HG03565 (cell line): ENCODE results near the gene E2F1.
"Not testable (repeated sequence)": the region's sequence is repeated elsewhere in the genome, so short reads cannot be mapped to it uniquely, and the experiment has no call there.

ENCODE experiments used
- ATAC-seq: cut with Tn5 transposase; IDR thresholded peaks from one replicate; pipeline ENCODE4 v1.9.1; 2021; ENCODE audit warnings: mild to moderate bottlenecking, moderate library complexity; ENCODE audit not compliant: unreplicated experiment

Gene E2F1

GRCh38 chr20:33711446-33711738 is 25.2 kb upstream of the E2F1 start:
- ATAC-seq = no peak

- ATAC-seq = no peak
These were observed 24.7 kb upstream of the E2F1 start for GRCh38 chr20:33710681-33711445.

- no peak for ATAC-seq
These were observed 23.8 kb upstream of the E2F1 start for GRCh38 chr20:33709905-33710541.

DNA sequence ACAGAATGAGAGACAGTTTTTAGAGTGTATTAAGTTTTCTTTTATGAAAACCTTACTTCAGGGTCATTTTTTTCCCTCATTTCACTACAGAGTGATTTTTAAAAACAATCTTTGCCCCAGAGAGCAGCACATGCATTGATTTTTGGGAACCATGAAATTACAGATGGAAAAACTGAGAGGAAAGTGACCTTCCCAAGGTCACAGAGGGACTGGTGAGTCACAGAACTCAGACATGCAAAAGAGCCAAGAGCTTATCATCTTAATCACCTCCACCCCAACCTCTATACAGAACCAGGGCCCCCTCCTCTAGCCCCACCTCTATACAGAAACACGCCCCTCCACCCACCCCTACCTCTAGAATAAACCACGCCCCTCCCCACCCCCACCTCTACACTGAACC is 23.2 kb upstream of the E2F1 start:
- ATAC-seq = no peak

DNA sequence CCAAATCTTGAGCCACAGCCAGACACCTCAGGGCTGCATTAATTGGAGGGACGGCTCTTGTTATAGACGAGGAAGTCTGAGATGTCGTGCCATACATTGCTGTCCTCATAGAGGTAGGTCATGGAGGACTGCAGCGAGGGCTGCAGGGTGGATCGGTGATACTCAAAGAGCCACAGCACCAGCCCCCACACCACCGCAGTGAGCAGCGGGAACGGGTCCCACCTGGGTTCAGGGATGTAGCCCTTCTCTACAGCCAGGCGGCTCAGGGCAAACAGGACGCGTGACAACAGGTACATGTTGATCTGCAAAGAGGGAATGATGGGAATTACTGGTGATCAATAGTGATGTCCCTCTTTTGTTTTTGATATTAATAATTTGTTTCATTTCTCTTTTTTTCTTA is 21.5 kb upstream of the E2F1 start:
- no peak for ATAC-seq

GRCh38 chr20:33704197-33704924 is 18.2 kb upstream of the E2F1 start:
- ATAC-seq = no peak

DNA sequence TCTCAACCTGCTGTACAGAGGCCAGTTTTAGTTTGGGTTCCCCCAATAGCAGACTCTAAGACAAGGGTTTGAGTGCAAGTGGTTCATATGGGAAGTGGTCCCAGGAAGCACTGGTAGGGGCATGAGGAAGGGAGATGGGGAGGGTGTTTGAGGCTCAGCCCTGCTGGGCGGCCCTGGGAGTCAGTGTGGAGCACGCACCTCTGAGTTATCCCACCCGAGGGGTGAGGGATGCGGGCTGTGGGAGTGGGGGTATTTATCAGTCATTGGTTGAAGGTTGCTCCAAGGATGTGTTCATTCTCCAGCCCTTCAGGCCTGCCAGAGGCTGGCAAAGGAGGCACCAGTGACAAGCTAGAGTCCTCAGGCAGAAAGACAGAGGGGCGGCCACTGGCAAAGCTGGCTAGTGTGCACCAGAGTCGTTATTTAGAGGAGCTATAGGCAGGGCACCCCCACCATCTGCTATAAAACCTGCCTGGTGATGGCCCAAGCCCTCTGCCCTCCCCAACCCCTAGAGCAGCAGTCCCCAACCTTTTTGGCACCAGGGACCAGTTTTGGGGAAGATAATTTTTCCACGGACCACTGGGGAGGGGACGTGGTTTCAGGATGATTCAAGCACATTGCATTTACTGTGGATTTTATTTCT is 17.4 kb upstream of the E2F1 start:
- no peak for ATAC-seq

- ATAC-seq = no peak
These were observed 16.7 kb upstream of the E2F1 start for GRCh38 chr20:33702861-33703260.

GRCh38 chr20:33701629-33702450 is 15.7 kb upstream of the E2F1 start:
- no peak for ATAC-seq

DNA sequence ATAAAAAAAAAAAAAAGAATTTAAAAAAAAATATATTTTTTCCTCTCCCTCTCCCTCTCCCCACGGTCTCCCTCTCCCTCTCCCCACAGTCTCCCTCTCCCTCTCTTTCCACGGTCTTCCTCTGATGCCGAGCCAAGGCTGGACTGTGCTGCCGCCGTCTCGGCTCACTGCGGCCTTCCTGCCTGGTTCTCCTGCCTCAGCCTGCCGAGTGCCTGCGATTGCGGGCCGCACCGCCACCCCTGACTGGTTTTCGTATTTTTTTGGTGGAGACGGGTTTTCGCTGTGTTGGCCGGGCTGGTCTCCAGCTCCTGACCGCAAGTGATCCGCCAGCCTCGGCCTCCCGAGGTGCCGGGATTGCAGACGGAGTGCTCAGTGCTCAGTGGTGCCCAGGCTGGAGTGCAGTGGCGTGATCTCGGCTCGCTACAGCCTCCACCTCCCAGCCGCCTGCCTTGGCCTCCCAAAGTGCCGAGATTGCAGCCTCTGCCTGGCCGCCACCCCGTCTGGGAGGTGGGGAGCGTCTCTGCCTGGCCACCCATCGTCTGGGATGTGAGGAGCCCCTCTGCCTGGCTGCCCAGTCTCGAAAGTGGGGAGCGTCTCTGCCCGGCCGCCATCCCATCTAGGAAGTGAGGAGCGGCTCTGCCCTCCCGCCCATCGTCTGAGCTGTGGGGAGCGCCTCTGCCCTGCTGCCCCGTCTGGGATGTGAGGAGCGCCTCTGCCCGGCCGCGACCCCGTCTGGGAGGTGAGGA is 14.7 kb upstream of the E2F1 start:
- not testable (repeated sequence) for ATAC-seq

- ATAC-seq = not testable (repeated sequence)
These were observed 12.8 kb upstream of the E2F1 start for GRCh38 chr20:33698966-33699365.

DNA sequence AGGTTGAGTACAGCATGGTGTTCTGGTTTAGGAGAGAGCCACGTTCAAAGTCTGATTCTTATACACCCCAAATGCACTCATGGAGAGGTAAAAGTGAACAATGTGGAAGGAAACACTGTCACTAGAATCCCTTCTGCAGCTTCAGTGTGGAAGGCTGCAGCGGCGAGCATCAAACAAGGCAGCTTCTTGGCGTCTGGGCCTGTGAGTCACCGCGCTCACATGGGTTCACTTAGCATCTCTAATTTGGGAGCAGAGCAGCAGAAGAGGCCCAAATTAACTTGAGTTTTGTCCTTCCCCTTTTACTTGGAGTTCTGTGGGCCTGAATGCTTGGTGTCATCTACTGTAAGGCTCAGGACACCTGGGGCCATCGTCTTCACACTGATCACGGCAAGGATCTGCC is 10.9 kb upstream of the E2F1 start:
- no peak for ATAC-seq

DNA sequence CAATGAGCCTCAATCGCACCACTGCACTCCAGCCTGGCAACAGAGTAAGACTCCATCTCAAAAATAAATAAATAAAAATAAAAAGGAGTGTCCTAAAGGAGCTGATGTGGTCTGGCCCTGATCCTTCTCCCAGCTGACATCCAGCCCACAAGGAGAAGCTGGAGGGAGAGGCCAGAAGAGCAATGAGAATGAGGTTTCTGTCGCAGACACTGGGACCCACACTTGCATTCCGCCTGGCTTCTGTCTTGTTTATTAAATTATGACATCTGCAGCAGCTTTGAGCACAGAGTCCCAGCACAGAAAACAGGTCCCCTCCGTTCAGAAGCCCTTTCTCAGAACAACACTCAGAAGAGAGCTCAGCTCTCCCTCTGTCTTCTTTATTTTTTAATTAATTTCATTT is 10.3 kb upstream of the E2F1 start:
- no peak for ATAC-seq

DNA sequence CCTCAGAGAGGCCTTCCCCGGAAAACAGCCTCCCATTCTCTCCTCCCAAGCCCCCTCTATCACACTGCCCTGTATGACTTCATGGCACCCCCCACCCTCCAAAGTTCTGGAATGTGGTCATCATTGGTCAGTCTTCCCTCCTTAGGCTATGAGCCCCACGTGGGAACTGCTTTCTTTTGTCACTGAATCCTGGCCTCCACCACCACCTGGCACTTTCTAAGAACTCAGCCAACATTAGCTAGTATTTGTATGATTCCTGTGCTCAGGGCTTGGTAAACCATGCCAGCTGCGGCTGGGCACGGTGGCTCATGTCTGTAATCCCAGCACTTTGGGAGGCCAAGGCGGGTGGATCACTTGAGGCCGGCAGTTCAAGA is 8.4 kb upstream of the E2F1 start:
- ATAC-seq = no peak

- ATAC-seq = no peak
These were observed 7.8 kb upstream of the E2F1 start for GRCh38 chr20:33693741-33694638.

DNA sequence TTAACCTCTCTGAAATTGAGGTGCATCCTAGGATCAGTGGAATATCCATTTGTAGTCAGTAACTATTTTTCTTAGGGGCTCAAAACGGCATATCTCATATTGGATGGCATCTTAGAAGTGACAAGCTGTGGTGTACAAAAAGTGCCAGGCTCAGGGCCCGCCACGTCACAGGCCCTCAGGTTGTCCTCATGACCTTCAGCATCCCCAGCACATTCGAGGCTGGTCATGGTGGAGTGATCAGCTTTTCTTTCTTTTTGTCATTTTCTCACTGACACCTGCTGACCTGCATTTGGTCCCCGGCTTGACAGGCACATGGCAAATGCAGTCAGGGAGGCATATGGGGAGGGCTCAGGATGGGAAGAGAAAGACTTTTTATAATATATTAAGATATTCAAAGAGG is 7.1 kb upstream of the E2F1 start:
- ATAC-seq = no peak

GRCh38 chr20:33689973-33690372 is 3.8 kb upstream of the E2F1 start:
- no peak for ATAC-seq

DNA sequence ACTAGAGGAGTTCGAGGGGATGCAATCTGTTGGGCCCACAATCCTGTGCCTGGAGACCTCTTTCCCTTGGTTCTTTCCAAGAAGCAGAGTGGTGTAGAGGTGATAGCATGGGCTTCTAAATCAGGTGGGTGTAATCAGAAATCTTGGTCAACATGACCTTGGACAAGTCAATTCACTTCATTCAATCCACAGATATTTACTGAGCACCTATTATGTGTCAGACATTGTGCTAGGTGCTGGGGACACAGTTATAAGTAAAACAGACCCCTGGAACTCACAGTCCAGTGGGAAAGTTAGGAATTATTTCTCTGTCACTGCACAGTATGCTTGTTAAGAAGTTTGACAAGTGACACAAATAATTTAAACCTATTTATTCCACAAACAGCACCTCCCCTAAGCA is 3.3 kb upstream of the E2F1 start:
- no peak for ATAC-seq

DNA sequence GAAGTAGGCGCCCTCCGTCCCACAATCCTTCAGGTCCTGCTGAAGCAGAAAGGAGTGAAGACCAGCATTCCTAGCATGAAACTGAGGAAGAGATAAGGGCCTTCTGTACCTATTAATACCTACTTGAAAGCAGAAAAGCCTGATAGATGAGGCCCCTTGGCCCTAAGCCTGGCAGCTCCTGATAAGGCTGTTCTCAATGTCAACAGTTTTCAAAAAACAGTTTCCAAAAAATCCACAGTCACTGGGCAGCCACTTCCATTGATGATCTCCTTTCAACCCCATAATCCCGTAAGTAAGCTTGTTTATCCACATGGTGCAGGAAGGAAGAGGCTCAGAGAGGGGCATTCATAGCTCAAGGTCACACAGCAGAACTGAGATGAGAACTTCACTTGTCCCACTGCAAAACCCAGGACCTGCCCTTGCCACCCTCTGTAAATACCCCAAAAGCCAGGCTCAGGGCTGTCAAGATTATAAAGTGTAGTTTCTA is 2.8 kb upstream of the E2F1 start:
- ATAC-seq = no peak
